ENCODE data around the gene PRMT5.

PRMT5 gene

DNA sequence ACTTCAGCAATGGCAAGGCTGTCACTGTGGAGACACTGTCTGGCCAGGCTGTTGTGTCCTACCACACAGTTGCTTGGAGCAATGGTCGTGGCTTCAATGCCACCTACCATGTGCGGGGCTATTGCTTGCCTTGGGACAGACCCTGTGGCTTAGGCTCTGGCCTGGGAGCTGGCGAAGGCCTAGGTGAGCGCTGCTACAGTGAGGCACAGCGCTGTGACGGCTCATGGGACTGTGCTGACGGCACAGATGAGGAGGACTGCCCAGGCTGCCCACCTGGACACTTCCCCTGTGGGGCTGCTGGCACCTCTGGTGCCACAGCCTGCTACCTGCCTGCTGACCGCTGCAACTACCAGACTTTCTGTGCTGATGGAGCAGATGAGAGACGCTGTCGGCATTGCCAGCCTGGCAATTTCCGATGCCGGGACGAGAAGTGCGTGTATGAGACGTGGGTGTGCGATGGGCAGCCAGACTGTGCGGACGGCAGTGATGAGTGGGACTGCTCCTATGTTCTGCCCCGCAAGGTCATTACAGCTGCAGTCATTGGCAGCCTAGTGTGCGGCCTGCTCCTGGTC, 53.3 kb downstream of the PRMT5 start:
- Histone ChIP-seq H3K79me2 (ENCODE audit: control insufficient read depth, low read length) (peaks cover 21% of the 10 kb centered on the region), H3K4me2 (ENCODE audit: low read length) (no peak overlapping the region), H3K9me2 (replicated peaks; ENCODE audit: control insufficient read depth, low read length) (no peaks in the 10 kb centered on the region), H3K4me1 (ENCODE audit: control insufficient read depth, low read length) (peaks cover 17% of the 10 kb centered on the region), H4K20me1 (ENCODE audit: control insufficient read depth, insufficient read depth, low read depth, low read length) (peaks cover 6% of the 10 kb centered on the region), H3K9me3 (ENCODE audit: control insufficient read depth, insufficient read depth, low read length) (no peaks in the 10 kb centered on the region), H3F3A (ENCODE audit: control insufficient read depth, insufficient read depth) (peaks cover 6% of the 10 kb centered on the region), H3K27me3 (ENCODE audit: control insufficient read depth, low read length) (no peaks in the 10 kb centered on the region), H3K36me3 (ENCODE audit: control insufficient read depth, low read length) (peaks cover 64% of the 10 kb centered on the region), H3K27ac (ENCODE audit: low read depth, low read length) (no peak overlapping the region), H3K4me3 (ENCODE audit: low read length) (no peak overlapping the region)
- no peak for TF ChIP-seq EZH2phosphoT487 (IDR thresholded peaks at IDR 0.05; ENCODE audit: borderline replicate concordance, low read length)
- TF ChIP-seq CTCF (IDR thresholded peaks at IDR 0.05; ENCODE audit: low read depth, low read length, poor library complexity, severe bottlenecking): no peak

- Histone ChIP-seq H3K9me3 (ENCODE audit: control insufficient read depth, insufficient read depth, low read length) (no peaks in the 10 kb centered on the region), H3K4me3 (ENCODE audit: low read length) (no peak overlapping the region), H3F3A (ENCODE audit: control insufficient read depth, insufficient read depth) (peaks cover 11% of the 10 kb centered on the region), H3K4me2 (ENCODE audit: low read length) (no peak overlapping the region), H3K4me1 (ENCODE audit: control insufficient read depth, low read length) (peaks cover 24% of the 10 kb centered on the region), H3K9me2 (replicated peaks; ENCODE audit: control insufficient read depth, low read length) (no peaks in the 10 kb centered on the region), H4K20me1 (ENCODE audit: control insufficient read depth, insufficient read depth, low read depth, low read length) (peaks cover 6% of the 10 kb centered on the region), H3K36me3 (ENCODE audit: control insufficient read depth, low read length) (peaks cover 64% of the 10 kb centered on the region), H3K27ac (ENCODE audit: low read depth, low read length) (no peak overlapping the region), H3K79me2 (ENCODE audit: control insufficient read depth, low read length) (peaks cover 21% of the 10 kb centered on the region), H3K27me3 (ENCODE audit: control insufficient read depth, low read length) (no peaks in the 10 kb centered on the region)
- TF ChIP-seq EZH2phosphoT487 (IDR thresholded peaks at IDR 0.05; ENCODE audit: borderline replicate concordance, low read length): no peak
- no peak for TF ChIP-seq CTCF (IDR thresholded peaks at IDR 0.05; ENCODE audit: low read depth, low read length, poor library complexity, severe bottlenecking)
These were observed 54.0 kb downstream of the PRMT5 start for GRCh38 chr14:22875003-22875747.

- peaks cover 58% of the 10 kb centered on the region for H3K36me3 ChIP-seq (ENCODE audit: control insufficient read depth, low read length)
- peak overlapping the region; percentile 93 for H3K4me2 ChIP-seq (ENCODE audit: low read length)
- H3K9me3 ChIP-seq (ENCODE audit: control insufficient read depth, insufficient read depth, low read length): no peaks in the 10 kb centered on the region
- peaks cover 6% of the 10 kb centered on the region for H4K20me1 ChIP-seq (ENCODE audit: control insufficient read depth, insufficient read depth, low read depth, low read length)
- H3K79me2 ChIP-seq (ENCODE audit: control insufficient read depth, low read length): peaks cover 21% of the 10 kb centered on the region
- H3K27ac ChIP-seq (ENCODE audit: low read depth, low read length): peak overlapping the region; percentile 95
- no peaks in the 10 kb centered on the region for H3K9me2 ChIP-seq (replicated peaks; ENCODE audit: control insufficient read depth, low read length)
- H3K4me1 ChIP-seq (ENCODE audit: control insufficient read depth, low read length): peaks cover 29% of the 10 kb centered on the region
- H3K27me3 ChIP-seq (ENCODE audit: control insufficient read depth, low read length): no peaks in the 10 kb centered on the region
- H3F3A ChIP-seq (ENCODE audit: control insufficient read depth, insufficient read depth): peaks cover 11% of the 10 kb centered on the region
- H3K4me3 ChIP-seq (ENCODE audit: low read length): peak overlapping the region; percentile 97
- TF ChIP-seq CTCF (IDR thresholded peaks at IDR 0.05; ENCODE audit: low read depth, low read length, poor library complexity, severe bottlenecking): peak; percentile 37
- no peak for TF ChIP-seq EZH2phosphoT487 (IDR thresholded peaks at IDR 0.05; ENCODE audit: borderline replicate concordance, low read length)
These were observed 56.2 kb downstream of the PRMT5 start for GRCh38 chr14:22872833-22873520.
